Effector memory CD8-positive, alpha-beta T cell (primary cell): ENCODE measurements around the gene LINGO3.

Source experiments
- ATAC-seq: fragments of 150-1000 bp; cut with Tn5 transposase; replicated peaks from 2 replicates; pipeline ENCODE4 v1.10.0; 2021; ENCODE audit warnings: mild to moderate bottlenecking, moderate library complexity
- DNase-seq, 3 experiments: peaks; one replicate each; pipeline ENCODE4 v3.0.0; 2021
- H3K27ac Mint-ChIP-seq, 2 donors: one replicate each; pipeline ENCODE4 v1.8.0; 2022; ENCODE audit warnings: mild to moderate bottlenecking in 2 of 2, mixed read lengths in 2 of 2, moderate library complexity in 2 of 2
- H3K27me3 Mint-ChIP-seq, 2 donors: one replicate each; pipeline ENCODE4 v1.8.0; 2022; ENCODE audit warnings: mixed read lengths in 2 of 2
- H3K36me3 Mint-ChIP-seq: one replicate; pipeline ENCODE4 v1.8.0; 2022; ENCODE audit warnings: mild to moderate bottlenecking, moderate library complexity, mixed read lengths; ENCODE audit not compliant: insufficient read depth
- H3K4me1 Mint-ChIP-seq, 2 donors: one replicate each; pipeline ENCODE4 v1.8.0; 2022; ENCODE audit warnings: low read depth in 2 of 2, mixed read lengths in 2 of 2
- H3K4me3 Mint-ChIP-seq, 2 donors: one replicate each; pipeline ENCODE4 v1.8.0; 2022; ENCODE audit warnings: mild to moderate bottlenecking in 2 of 2, mixed read lengths in 2 of 2, moderate library complexity in 2 of 2
- H3K9me3 Mint-ChIP-seq, 2 donors: one replicate each; pipeline ENCODE4 v1.8.0; 2022; ENCODE audit warnings: mixed read lengths in 2 of 2

Gene LINGO3

GRCh38 chr19:2335848-2336247 lies 27.9 kb upstream of the LINGO3 start:
- peaks cover 11 to 16% of the 10 kb centered on the region in 2 donors for H3K4me1 Mint-ChIP-seq
- no peak overlapping the region for H3K4me3 Mint-ChIP-seq
- peaks cover 6% of the 10 kb centered on the region for H3K36me3 Mint-ChIP-seq
- ATAC-seq (no peak), DNase-seq (no peak)
- H3K27ac Mint-ChIP-seq: peak overlapping the region in 1 of 2 donors; percentile 16
- no peaks in the 10 kb centered on the region for H3K9me3 Mint-ChIP-seq
- no peaks in the 10 kb centered on the region for H3K27me3 Mint-ChIP-seq

DNA sequence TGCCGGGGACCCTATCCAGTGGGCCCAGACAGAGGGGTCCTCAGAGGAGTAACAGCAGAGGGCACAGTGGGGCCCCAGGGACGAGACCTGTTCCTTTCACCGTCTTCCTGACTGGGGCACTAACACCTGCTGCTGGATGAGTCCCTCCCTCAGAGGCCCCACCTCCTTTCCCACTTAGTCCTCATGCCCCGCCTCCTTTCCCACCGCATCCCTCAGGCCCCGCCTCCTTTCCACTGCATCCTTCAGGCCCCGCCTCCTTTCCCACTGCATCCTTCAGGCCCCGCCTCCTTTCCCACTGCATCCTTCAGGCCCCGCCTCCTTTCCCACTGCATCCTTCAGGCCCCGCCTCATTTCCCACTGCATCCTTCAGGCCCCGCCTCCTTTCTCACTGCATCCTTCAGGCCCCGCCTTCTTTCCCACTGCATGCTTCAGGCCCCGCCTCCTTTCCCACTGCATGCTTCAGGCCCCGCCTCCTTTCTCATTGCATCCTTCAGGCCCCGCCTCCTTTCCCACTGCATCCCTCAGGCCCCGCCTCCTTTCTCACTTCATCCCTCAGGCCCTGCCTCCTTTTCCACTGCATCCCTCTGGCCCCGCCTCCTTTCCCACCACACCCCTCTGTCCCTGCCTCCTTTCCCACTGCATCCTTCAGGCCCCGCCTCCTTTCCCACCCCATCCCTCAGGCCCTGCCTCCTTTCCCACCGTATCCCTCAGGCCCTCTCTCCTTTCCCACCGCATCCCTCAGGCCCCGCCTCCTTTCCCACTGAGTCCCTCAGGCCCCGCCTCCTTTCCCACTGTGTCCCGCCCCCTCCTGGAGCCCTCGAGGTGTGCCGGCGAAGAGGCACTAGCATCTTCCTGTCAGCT lies 27.3 kb upstream of the LINGO3 start:
- DNase-seq: no peak
- Mint-ChIP-seq H3K27ac (peak overlapping the region in 1 of 2 donors; percentile 16), H3K9me3 (no peaks in the 10 kb centered on the region), H3K36me3 (peaks cover 12% of the 10 kb centered on the region), H3K4me1 (peaks cover 11 to 20% of the 10 kb centered on the region in 2 donors), H3K27me3 (no peaks in the 10 kb centered on the region), H3K4me3 (no peak overlapping the region)
- no peak for ATAC-seq

DNA sequence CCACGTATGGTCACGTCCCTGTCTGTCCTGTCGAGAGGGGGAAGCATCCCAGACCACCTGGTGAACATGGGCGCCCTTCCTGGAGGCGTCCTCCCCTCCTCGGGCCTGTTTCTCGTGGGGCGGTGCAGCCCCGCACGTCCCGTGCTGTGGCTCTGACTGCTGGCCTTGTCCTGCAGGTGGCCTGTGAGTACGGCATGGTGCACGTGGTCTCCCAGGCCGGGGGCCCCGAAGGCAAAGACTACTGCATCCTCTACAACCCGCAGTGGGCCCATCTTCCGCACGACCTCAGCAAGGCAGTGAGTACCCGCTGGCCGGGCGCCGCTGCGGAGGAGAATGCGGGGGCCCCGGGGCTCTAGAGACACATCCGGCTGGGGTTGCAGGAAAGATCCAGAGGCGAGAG lies 26.5 kb upstream of the LINGO3 start:
- Mint-ChIP-seq H3K4me1 (peaks cover 17 to 26% of the 10 kb centered on the region in 2 donors), H3K27ac (no peak overlapping the region), H3K36me3 (peaks cover 15% of the 10 kb centered on the region), H3K4me3 (no peak overlapping the region), H3K27me3 (no peaks in the 10 kb centered on the region), H3K9me3 (no peaks in the 10 kb centered on the region)
- no peak for ATAC-seq
- DNase-seq: no peak

DNA sequence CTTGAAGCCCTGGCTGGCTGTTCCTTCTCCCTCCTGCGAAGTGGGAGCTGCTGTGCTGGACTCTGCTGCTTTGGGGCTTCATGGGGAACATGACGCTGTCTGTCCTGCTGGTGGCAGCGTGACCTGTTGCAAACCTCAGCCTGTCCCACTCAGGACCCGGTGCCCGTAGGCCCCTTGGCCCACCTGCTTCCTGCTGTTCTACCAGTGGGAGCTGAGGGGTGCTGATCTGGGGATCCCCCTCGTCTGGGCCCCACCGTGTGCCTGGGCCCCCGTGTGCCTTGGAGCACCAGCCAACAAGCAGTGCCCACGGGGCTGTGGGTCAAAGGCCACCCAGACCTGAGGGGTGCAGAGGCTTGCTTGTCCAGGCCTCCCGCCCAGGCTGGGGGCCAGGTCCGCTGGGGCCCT lies 25.9 kb upstream of the LINGO3 start:
- Mint-ChIP-seq H3K4me1 (peaks cover 22 to 30% of the 10 kb centered on the region in 2 donors), H3K36me3 (peaks cover 19% of the 10 kb centered on the region), H3K27me3 (no peaks in the 10 kb centered on the region), H3K4me3 (no peak overlapping the region), H3K9me3 (no peaks in the 10 kb centered on the region), H3K27ac (peak overlapping the region in 1 of 2 donors; percentile 19)
- DNase-seq (no peak), ATAC-seq (no peak)

- Mint-ChIP-seq H3K4me3 (no peak overlapping the region), H3K36me3 (peaks cover 23% of the 10 kb centered on the region), H3K9me3 (no peaks in the 10 kb centered on the region), H3K27ac (peak overlapping the region; percentile 19 to 74), H3K27me3 (no peaks in the 10 kb centered on the region), H3K4me1 (peaks cover 22 to 32% of the 10 kb centered on the region in 2 donors)
- no peak for DNase-seq
- ATAC-seq: no peak
These were observed 25.3 kb upstream of the LINGO3 start for GRCh38 chr19:2333027-2333806.

GRCh38 chr19:2332341-2333026 lies 24.5 kb upstream of the LINGO3 start:
- Mint-ChIP-seq H3K9me3 (no peaks in the 10 kb centered on the region), H3K27me3 (no peaks in the 10 kb centered on the region), H3K4me3 (peak overlapping the region in 1 of 2 donors; percentile 44), H3K36me3 (peaks cover 30% of the 10 kb centered on the region), H3K27ac (peak overlapping the region in 1 of 2 donors; percentile 74), H3K4me1 (peaks cover 26 to 35% of the 10 kb centered on the region in 2 donors)
- peak in 2 of 3 experiments; percentile 13 to 19 for DNase-seq
- ATAC-seq: peak; percentile 28

DNA sequence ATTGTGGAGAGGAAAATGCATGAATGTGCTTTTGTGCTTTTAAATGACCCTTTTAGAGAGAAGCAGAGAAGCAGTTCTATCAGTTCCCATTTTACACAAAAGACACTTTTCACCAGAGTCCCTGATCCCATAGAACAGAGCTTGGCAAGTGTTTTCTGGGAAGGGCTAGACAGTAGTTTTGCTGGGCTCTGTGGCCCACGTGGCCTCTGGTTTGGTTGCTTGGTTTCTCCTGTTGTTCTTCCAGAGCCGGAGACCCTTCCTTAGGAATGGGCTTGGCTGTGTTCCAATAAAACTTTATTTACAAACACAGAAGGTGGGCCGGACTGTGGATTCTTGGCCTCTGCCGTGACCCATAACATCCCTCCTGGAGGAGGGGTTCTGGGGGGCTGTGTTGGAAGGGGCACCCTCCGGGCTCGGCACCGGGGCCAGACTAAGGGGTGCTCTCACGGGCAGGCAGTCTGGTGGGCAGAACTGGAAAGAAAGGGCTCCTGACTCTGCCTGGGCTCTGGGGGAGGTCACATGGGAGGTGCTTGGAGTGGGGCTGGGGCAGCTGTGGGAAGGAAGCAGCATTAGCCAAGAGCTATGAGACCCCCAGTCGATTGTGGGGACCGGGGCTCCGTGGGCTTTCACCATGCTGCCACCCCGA lies 23.8 kb upstream of the LINGO3 start:
- DNase-seq (no peak), ATAC-seq (no peak)
- Mint-ChIP-seq H3K27me3 (no peaks in the 10 kb centered on the region), H3K36me3 (peaks cover 33% of the 10 kb centered on the region), H3K4me1 (peaks cover 30 to 36% of the 10 kb centered on the region in 2 donors), H3K4me3 (no peak overlapping the region), H3K27ac (peak overlapping the region; percentile 60 to 74), H3K9me3 (no peaks in the 10 kb centered on the region)

DNA sequence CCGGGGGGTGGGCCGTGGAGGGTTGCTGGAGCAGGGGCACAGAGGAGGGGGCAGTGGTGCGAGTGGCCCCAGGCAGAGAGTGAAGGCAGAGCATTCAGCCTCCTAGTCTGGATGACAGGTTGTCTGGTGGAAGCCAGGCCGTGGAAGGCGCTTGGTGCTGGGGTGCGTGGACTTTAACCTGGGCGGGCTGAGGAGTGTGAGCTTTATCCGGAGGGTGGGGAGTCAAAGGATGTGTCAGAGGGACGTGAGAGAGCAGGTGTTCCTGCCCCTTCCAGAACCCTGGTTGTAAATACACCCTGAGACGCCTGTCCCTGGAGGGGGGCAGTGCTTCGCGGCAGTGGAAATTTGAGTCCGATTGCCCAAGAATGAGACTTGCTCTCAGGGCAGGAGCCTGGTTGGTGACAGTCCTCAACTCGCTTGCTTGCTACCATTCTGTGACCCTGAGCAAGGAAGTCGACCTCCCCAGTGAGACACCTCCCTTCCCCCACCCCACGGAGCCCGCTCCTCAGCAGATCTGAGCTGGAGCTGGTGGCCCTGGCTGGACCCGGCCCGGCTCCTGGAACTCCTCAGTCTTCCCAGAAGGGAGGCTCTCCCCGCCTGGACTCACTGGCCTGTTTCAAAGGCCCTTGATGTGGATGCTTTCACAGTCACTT lies 22.8 kb upstream of the LINGO3 start:
- Mint-ChIP-seq H3K27me3 (no peaks in the 10 kb centered on the region), H3K27ac (peak overlapping the region in 1 of 2 donors; percentile 95), H3K9me3 (no peaks in the 10 kb centered on the region), H3K4me3 (peak overlapping the region; percentile 28 to 91), H3K36me3 (peaks cover 35% of the 10 kb centered on the region), H3K4me1 (peaks cover 29 to 31% of the 10 kb centered on the region in 2 donors)
- no peak for DNase-seq
- ATAC-seq: no peak

- Mint-ChIP-seq H3K4me3 (peak overlapping the region; percentile 28 to 91), H3K27me3 (no peaks in the 10 kb centered on the region)
These were observed 22.3 kb upstream of the LINGO3 start for GRCh38 chr19:2330255-2330631.

DNA sequence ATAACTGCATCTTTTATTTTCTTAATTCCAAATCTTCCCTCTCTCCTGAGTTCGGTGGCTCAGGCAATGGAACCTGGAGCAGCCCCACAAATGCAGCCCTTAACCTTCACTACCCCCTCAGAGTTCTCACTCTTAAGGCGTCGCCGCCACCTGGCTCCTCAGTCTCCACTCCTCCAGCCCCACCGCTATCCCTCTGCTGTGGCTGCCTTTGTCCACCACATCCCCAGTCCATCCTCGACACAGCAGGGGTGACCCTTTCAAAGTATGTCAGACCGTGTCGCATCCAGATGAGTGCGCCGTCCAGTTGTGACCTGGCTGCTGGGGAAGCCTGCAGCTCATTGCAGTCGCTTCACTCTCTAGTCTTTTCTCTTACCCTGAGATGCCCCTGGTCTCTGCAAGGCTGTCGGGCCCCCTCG lies 21.6 kb upstream of the LINGO3 start:
- ATAC-seq (no peak), DNase-seq (no peak)
- H3K36me3 Mint-ChIP-seq: peaks cover 38% of the 10 kb centered on the region
- H3K4me3 Mint-ChIP-seq: peak overlapping the region; percentile 91 to 97
- H3K27me3 Mint-ChIP-seq: no peaks in the 10 kb centered on the region
- H3K4me1 Mint-ChIP-seq: peaks cover 32 to 35% of the 10 kb centered on the region in 2 donors
- no peaks in the 10 kb centered on the region for H3K9me3 Mint-ChIP-seq
- H3K27ac Mint-ChIP-seq: peak overlapping the region; percentile 95 to 96

More at GRCh38 chr19:2330255-2330631, 22.3 kb upstream of the LINGO3 start:
- Mint-ChIP-seq H3K36me3 (peaks cover 39% of the 10 kb centered on the region), H3K27ac (peak overlapping the region; percentile 95 to 96), H3K9me3 (no peaks in the 10 kb centered on the region), H3K4me1 (peaks cover 31 to 35% of the 10 kb centered on the region in 2 donors)
- ATAC-seq: no peak
- no peak for DNase-seq

DNA sequence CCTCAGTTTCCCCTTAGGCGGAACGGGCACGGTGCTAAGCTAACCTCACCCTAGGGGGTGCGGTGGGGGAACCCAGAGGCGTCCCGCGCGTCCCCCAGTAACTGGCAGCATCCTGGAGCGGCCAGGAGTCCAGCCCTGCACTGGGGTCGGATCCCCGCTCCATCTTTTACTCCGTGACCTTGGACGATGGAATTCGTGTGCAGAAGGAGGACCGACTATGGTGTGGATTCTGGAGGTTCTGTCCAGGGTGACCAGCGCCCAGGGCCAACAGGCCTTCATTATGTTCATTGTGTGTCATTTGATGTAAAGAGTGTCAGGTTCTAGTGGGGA lies 21.2 kb upstream of the LINGO3 start:
- no peaks in the 10 kb centered on the region for H3K27me3 Mint-ChIP-seq

GRCh38 chr19:2328401-2329148 lies 20.6 kb upstream of the LINGO3 start, which contains the start of the genes LSM7 and SPPL2B:
LSM7 (minus strand) TSS chr19:2328586; CDS start chr19:2328566, 20 bp downstream.
SPPL2B (plus strand) TSS chr19:2328684; CDS start chr19:2328710, 26 bp downstream.
- Mint-ChIP-seq H3K27ac (peak within 1 kb of the TSS; percentile 95 to 96), H3K4me3 (peak within 1 kb of the TSS; percentile 91 to 97), H3K36me3 (peaks cover 43% of the 10 kb centered on the region), H3K4me1 (peaks cover 32 to 35% of the 10 kb centered on the region in 2 donors), H3K9me3 (no peaks in the 10 kb centered on the region), H3K27me3 (no peaks in the 10 kb centered on the region)
- ATAC-seq: peak; percentile 84
- peak; percentile 89 to 91 (median 89) for DNase-seq

More for the DNA sequence above, 21.2 kb upstream of the LINGO3 start:
- peak overlapping the region; percentile 91 to 97 for H3K4me3 Mint-ChIP-seq
- DNase-seq (no peak), ATAC-seq (no peak)
- peak overlapping the region; percentile 95 to 96 for H3K27ac Mint-ChIP-seq
- H3K9me3 Mint-ChIP-seq: no peaks in the 10 kb centered on the region
- H3K36me3 Mint-ChIP-seq: peaks cover 42% of the 10 kb centered on the region
- H3K4me1 Mint-ChIP-seq: peaks cover 32 to 35% of the 10 kb centered on the region in 2 donors
